ENCODE data around the gene MEI4. TPM values are rescaled to one million over a fixed set of nuclear protein-coding genes. Genes with fewer than 3 reads are reported as not detected.

Gene MEI4
- total RNA-seq, 1 experiment from 2014 or later: not detected

- POLR2A ChIA-PET: no interaction called here
Measured at GRCh38 chr6:77906070-77906469, 253.2 kb downstream of the MEI4 start.

More at GRCh38 chr6:77906070-77906469, 253.2 kb downstream of the MEI4 start:
- Histone ChIP-seq H3K36me3 (ENCODE audit: control insufficient read depth in 1 of 2, insufficient read depth in 2 of 2, low read length in 2 of 2) (no peaks in the 10 kb centered on the region), H3K9me3 (ENCODE audit: control insufficient read depth in 1 of 2, insufficient read depth in 1 of 2, low read depth in 1 of 2, low read length in 2 of 2) (no peaks in the 10 kb centered on the region), H3K4me3 (replicated peaks in 1 of 2; ENCODE audit: low read depth in 1 of 2, low read length in 2 of 2) (no peak overlapping the region), H3K9me2 (ENCODE audit: insufficient read depth) (no peaks in the 10 kb centered on the region), H2AFZ (ENCODE audit: low read depth, low read length, poor library complexity, severe bottlenecking) (no peak overlapping the region), H3K27me3 (ENCODE audit: insufficient read depth, low read length) (no peaks in the 10 kb centered on the region), H3K4me2 (ENCODE audit: low read length) (no peak overlapping the region), H3K79me2 (ENCODE audit: insufficient read depth, low read length) (no peaks in the 10 kb centered on the region), H3K4me1 (ENCODE audit: control insufficient read depth in 1 of 2, insufficient read depth in 2 of 2, low read length in 2 of 2) (no peaks in the 10 kb centered on the region), H3K9ac (ENCODE audit: low read length) (no peak overlapping the region), H3K27ac (ENCODE audit: low read depth, low read length) (no peak overlapping the region), H4K20me1 (ENCODE audit: insufficient read depth) (no peaks in the 10 kb centered on the region; the same call in 1 of the 2 replicates)
- intact Hi-C loops (cut with micrococcal nuclease): no loop called here
- no TSS peak for BruUV-seq (replicated peaks)
- no peak for ATAC-seq
- no peak for TF ChIP-seq YY1 (IDR thresholded peaks at IDR 0.05; ENCODE audit: extremely low read depth, insufficient replicate concordance, low read depth, low read length)
- no peak for TF ChIP-seq EGR1 (IDR thresholded peaks at IDR 0.05; ENCODE audit: low read depth)
- TF ChIP-seq ZNF274 (IDR thresholded peaks at IDR 0.05; ENCODE audit: low read depth, low read length): no peak
- TF ChIP-seq CTCF (IDR thresholded peaks at IDR 0.05 in 2 of 3, conservative IDR thresholded peaks at IDR 0.05 in 1 of 3; ENCODE audit: borderline replicate concordance in 1 of 3, insufficient read depth in 1 of 3, low read depth in 2 of 3, low read length in 2 of 3): no peak
- TF ChIP-seq EZH2phosphoT487 (IDR thresholded peaks at IDR 0.05; ENCODE audit: borderline replicate concordance): no peak
- no peak for TF ChIP-seq TCF7L2 (IDR thresholded peaks at IDR 0.05; ENCODE audit: borderline replicate concordance, extremely low read depth, insufficient read depth, insufficient read length)
- no peak for TF ChIP-seq EZH2 (IDR thresholded peaks at IDR 0.05)
- TF ChIP-seq JUND (IDR thresholded peaks at IDR 0.05): no peak
- TF ChIP-seq SRF (IDR thresholded peaks at IDR 0.05; ENCODE audit: low read depth): no peak
- no peak for TF ChIP-seq FOSL1 (IDR thresholded peaks at IDR 0.05; ENCODE audit: low read depth)
- no peak for TF ChIP-seq RAD21 (IDR thresholded peaks at IDR 0.05; ENCODE audit: low read depth)
- no peak for TF ChIP-seq MAX (IDR thresholded peaks at IDR 0.05)
- no peak for TF ChIP-seq CBX3 (IDR thresholded peaks at IDR 0.05; ENCODE audit: low read depth)
- no peak for TF ChIP-seq CEBPB (IDR thresholded peaks at IDR 0.05; ENCODE audit: low read depth)
- TF ChIP-seq SIN3A (IDR thresholded peaks at IDR 0.05; ENCODE audit: low read depth): no peak
- TF ChIP-seq SP1 (IDR thresholded peaks at IDR 0.05; ENCODE audit: low read depth): no peak
- no peak for TF ChIP-seq ATF3 (IDR thresholded peaks at IDR 0.05)
- no peak for TF ChIP-seq POLR2A (IDR thresholded peaks at IDR 0.05; ENCODE audit: borderline replicate concordance, extremely low read depth, insufficient read depth, insufficient read length)
- TF ChIP-seq REST (IDR thresholded peaks at IDR 0.05; ENCODE audit: low read depth): no peak
- ChIA-PET RAD21 (ENCODE audit: low non-redundant PET in 1 of 2, low total read pairs in 2 of 2, uncharacterized antibody in 2 of 2, unreplicated experiment in 2 of 2) (no interaction called here), CTCF (no interaction called here)
- no peak for DNase-seq (ENCODE audit: low read depth, low spot score)

Measured in HCT116 (cell line).